CD4-positive, alpha-beta T cell treated with Interferon gamma for 1 hour (primary cell): ENCODE measurements around the gene DNAJC21.
A peak's percentile ranks its signal among the peaks of the same experiment; 100 is the strongest.
"Not testable (repeated sequence)": the region's sequence is repeated elsewhere in the genome, so short reads cannot be mapped to it uniquely, and the experiment has no call there.

Experiments used
- DNase-seq: peaks from one replicate; pipeline ENCODE4 v3.0.0-alpha.2; 2020

Gene DNAJC21

GRCh38 chr5:34929134-34929719, at the start of gene DNAJC21:
Gene DNAJC21, plus strand, starts transcription at chr5:34929559. Its CDS starts 261 bp downstream, at chr5:34929820.
- peak; percentile 98 for DNase-seq

- DNase-seq = no peak
These were observed 48.1 kb upstream of the DNAJC21 start for GRCh38 chr5:34881246-34881645.

GRCh38 chr5:34886392-34887119, 42.8 kb upstream of the DNAJC21 start:
- no peak for DNase-seq

GRCh38 chr5:34889394-34889793, 40.0 kb upstream of the DNAJC21 start:
- no peak for DNase-seq

GRCh38 chr5:34891981-34892380, 37.4 kb upstream of the DNAJC21 start:
- DNase-seq = no peak

GRCh38 chr5:34892414-34892813, 36.9 kb upstream of the DNAJC21 start:
- no peak for DNase-seq

- DNase-seq = no peak
These were observed 34.6 kb upstream of the DNAJC21 start for GRCh38 chr5:34894716-34895115.

- no peak for DNase-seq
These were observed 33.5 kb upstream of the DNAJC21 start for GRCh38 chr5:34895641-34896419.

- DNase-seq = no peak
These were observed 31.7 kb upstream of the DNAJC21 start for GRCh38 chr5:34897646-34898045.

- DNase-seq = peak; percentile 36
These were observed 31.0 kb upstream of the DNAJC21 start for GRCh38 chr5:34898258-34898895.

GRCh38 chr5:34899066-34899465, 30.3 kb upstream of the DNAJC21 start:
- no peak for DNase-seq

GRCh38 chr5:34900652-34901051, 28.7 kb upstream of the DNAJC21 start:
- no peak for DNase-seq

- DNase-seq = no peak
These were observed 26.1 kb upstream of the DNAJC21 start for GRCh38 chr5:34903260-34903659.

GRCh38 chr5:34905564-34905963, 23.8 kb upstream of the DNAJC21 start:
- no peak for DNase-seq

- DNase-seq = no peak
These were observed 16.3 kb upstream of the DNAJC21 start for GRCh38 chr5:34913072-34913471.

GRCh38 chr5:34914671-34915138, 14.7 kb upstream of the DNAJC21 start:
- no peak for DNase-seq

GRCh38 chr5:34915139-34915855, 14.1 kb upstream of the DNAJC21 start, which contains the start of the genes BRIX1 and RAD1:
Gene BRIX1, plus strand, starts transcription at chr5:34915711. Its CDS starts 28 bp downstream, at chr5:34915739.
Gene RAD1, minus strand, starts transcription at chr5:34915504. Its CDS starts 612 bp downstream, at chr5:34914892.
- DNase-seq = peak; percentile 93

GRCh38 chr5:34915856-34916192, 13.5 kb upstream of the DNAJC21 start:
- no peak for DNase-seq

- DNase-seq = no peak
These were observed 12.8 kb upstream of the DNAJC21 start for GRCh38 chr5:34916518-34916917.

- DNase-seq = no peak
These were observed 11.3 kb upstream of the DNAJC21 start for GRCh38 chr5:34918025-34918424.

GRCh38 chr5:34919077-34919476, 10.3 kb upstream of the DNAJC21 start:
- DNase-seq = no peak

- DNase-seq = not testable (repeated sequence)
These were observed 6.1 kb upstream of the DNAJC21 start for GRCh38 chr5:34923256-34923655.
